ENCODE results near the gene TTC21B.
"Not testable (repeated sequence)": the region's sequence is repeated elsewhere in the genome, so short reads cannot be mapped to it uniquely, and the experiment has no call there.

Gene TTC21B

GRCh38 chr2:165953655-165954606, at the start of gene TTC21B:
TTC21B (minus strand) TSS chr2:165953776; CDS start chr2:165953705, 71 bp downstream.
- peak; percentile 85 for DNase-seq

DNA sequence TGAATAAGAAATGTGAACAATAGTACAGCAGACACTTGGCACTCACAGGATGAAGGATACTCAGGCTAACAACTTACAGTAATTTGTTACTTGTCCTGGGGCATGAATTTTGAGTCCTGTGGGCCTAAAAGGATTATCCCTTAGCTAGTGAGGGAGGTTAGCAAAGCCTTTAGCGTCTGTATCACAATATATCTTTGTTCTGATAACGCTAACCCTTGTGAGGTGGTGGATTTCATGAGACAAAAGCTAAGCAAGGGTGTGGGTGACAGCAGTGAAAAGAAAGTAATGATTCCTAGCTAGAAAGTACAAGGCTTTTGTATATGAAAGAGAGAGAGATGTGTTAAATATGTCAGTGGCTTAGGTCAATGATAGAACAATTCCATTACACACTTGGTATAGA, 46.8 kb upstream of the TTC21B start:
- no peak for DNase-seq

- DNase-seq: no peak
Observed at GRCh38 chr2:165990846-165991245, 37.3 kb upstream of the TTC21B start.

- DNase-seq: no peak
Observed at GRCh38 chr2:165989851-165990250, 36.3 kb upstream of the TTC21B start.

DNA sequence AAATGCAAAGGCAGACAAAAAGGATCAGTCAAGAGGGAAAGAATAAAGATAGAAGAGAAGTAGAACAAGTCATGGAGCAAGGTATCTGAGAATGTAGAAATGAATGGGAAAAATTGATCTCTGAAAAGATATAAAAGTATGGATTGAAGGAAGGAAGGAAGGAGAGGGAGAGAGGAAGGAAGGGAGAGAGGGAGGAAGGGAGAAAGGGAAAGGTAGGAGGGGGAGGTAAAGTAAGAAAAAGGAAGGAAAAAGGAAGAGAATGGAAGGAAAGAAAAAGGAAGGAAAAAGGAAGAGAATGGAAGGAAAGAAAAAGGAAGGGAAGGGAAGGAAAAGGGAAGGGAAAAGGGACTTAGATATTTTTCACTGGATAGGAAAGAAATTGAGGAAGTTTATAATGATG, 31.5 kb upstream of the TTC21B start:
- DNase-seq: no peak

DNA sequence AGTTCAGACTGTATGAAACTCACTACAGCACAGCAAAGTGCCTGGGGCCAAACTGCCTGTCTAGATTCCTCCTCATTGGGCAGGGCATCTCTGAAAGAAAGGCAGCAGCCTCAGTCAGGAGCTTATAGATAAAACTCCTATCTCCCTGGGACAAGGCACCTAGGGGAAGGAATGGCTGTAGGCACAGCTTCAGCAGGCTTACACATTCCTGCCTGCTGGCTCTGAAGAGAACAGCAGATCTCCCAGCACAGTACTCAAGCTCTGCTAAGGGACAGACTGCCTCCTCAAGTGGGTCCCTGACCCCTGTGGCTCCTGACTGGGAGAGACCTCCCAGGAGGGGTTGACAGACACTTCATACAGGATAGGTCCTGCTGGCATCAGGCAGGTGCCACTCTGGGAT, 18.6 kb upstream of the TTC21B start:
- not testable (repeated sequence) for DNase-seq

GRCh38 chr2:165970663-165971062, 17.1 kb upstream of the TTC21B start:
- no peak for DNase-seq

DNA sequence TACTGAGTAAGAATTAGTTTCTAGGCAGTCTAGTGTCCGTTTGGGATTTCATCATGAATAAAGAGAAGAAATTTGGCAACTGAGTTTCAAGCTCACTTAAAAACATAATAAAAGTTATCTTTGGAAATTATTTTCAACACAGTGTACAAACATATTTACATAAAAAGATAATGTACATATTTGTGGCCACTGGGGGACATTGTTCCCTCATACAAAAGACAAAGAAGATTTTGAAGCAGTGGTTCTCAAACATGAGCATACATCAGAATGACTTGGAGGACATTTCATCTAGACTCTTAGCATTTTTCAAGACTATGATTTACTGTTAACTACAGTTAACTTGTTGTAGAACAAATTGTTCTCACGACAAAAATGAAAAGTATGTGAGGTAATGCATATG, 15.7 kb upstream of the TTC21B start:
- no peak for DNase-seq

DNA sequence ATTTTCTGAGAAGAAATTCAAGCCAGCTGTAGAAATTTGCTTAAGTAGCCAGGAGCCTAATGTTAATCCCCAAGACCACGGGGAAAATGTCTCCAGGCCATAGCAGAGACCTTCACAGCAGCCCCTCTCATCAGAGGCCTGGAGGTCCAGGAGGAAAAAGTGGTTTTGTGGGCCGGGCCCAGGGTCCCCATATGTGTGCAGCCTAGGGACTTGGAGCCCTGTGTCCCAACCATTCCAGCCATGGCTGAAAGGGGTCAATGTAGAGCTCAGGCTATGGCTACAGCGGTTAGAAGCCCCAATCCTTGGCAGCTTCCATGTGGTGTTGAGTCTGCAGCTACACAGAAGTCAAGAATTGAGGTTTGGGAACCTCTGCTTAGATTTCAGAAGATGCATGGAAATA, 14.2 kb upstream of the TTC21B start:
- DNase-seq: no peak

GRCh38 chr2:165961818-165962217, 8.2 kb upstream of the TTC21B start:
- DNase-seq: no peak

DNA sequence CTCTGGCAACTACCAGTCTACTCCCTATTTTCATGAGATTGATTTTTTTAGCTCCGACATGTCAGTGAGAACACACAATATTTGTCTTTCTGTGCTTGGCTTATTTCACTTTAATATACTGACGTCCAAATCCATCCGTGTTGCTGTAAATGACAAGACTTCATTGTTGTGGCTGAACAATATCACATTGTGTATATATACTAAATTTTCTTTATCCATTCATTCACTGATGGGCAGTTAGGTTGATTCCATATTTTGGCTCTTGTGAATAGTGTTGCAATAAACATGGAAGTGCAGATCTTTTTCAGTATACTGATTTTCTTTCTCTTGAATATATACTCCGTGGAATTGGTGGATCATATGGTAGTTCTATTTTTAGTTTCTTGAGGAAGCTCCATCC, 5.8 kb upstream of the TTC21B start:
- DNase-seq: no peak

DNA sequence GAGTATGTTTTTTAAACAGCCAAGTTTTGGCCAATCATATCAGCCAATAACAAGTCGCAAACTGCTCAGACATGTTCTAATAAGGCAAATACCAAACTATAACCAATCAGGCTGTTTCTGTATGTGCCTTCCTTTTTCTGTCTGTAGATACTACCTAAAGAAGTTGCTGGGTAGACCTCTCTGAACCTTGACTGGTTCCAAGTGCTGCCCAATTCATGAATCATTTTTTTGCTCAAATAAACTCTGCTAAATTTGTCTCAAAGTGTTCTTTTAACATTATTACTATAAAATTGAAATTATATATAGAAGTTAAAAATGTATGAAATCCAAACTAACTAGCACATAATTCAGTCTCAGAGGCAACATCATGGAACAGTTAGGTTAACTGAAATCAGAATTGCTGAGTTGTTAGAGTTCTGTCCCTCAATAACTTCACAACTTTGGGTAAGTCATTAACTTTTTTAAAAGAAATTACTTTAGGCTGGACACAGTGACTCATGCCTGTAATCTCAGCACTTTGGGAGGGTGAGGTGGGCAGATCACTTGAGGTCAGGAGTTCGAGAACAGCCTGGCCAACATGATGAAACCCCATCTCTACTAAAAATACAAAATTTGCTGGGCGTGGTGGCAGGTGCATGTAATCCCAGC, 4.9 kb upstream of the TTC21B start:
- DNase-seq: no peak

GRCh38 chr2:165957030-165957675, 3.6 kb upstream of the TTC21B start:
- no peak for DNase-seq

DNA sequence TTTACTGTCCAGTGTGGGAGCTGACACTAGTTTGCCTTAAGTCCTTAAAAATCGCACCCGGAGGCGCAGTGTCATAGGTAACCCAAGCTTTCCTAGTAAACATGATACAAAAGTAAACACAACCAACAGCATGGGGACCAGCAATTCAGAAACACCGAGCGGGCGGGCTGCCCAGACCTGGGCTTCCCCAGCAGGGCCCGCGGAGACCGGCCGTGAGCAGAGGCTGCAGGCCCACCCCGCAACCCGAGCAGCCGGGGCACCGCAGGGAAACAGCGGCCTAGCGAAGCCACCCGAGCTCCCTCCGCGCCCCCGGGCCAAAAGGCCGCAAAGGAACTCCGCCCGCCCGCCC, 296 bp downstream of the TTC21B start:
- no peak for DNase-seq

GRCh38 chr2:165952741-165953211, 800 bp downstream of the TTC21B start:
- no peak for DNase-seq

GRCh38 chr2:165952085-165952484, 1.5 kb downstream of the TTC21B start:
- no peak for DNase-seq

DNA sequence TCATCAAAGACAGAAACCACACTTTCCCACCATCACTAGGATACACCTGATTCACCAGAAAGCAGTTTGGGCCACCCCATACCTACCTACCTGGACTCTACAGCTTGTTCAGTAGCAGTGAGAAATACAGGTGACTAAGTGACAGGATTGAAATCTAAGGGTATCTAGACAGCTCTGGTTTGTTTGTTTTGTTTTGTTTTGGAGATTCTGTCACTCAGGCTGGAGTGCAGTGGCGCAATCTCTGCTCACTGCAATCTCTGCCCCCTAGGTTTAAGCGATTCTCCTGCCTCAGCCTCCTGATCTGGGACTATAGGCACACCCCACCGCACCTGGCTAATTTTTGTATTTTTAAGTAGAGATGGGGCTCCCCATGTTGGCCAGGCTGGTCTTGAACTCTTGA, 3.1 kb downstream of the TTC21B start:
- no peak for DNase-seq

- DNase-seq: no peak
Observed at GRCh38 chr2:165941827-165942226, 11.7 kb downstream of the TTC21B start.

- DNase-seq: no peak
Observed at GRCh38 chr2:165938237-165938636, 15.3 kb downstream of the TTC21B start.

DNA sequence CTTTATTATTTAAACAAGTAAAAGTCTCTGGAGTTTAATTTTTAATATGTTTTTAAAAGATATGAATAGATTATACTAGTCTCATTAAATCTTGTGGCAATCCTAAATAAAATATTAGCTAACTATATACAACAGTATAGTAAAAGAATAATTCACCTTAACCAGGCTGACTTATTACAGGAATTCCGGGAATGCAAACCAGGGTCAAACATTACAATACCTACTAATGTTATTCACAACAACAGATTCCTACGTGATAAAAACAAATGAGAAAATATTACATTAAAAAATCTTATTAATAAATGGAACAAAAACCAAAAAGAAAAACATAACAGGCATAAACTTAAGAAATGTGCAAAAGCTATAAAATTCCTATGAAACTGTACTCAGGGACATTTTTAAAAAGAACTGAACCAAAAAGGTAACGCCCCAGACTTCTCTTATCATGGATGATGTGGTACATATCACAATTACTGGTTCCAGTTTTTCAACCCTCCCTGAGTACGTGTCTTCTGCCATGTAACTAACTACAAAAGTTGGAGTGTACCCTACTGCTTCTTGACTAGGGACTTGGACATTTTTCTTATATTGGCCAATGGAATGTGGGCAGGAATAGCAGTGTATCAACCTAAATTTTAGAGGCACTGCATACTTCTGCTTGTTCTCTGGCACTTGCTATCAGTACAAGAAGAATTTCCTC, 20.2 kb downstream of the TTC21B start:
- no peak for DNase-seq

- no peak for DNase-seq
Observed at GRCh38 chr2:165927774-165928173, 25.8 kb downstream of the TTC21B start.

DNA sequence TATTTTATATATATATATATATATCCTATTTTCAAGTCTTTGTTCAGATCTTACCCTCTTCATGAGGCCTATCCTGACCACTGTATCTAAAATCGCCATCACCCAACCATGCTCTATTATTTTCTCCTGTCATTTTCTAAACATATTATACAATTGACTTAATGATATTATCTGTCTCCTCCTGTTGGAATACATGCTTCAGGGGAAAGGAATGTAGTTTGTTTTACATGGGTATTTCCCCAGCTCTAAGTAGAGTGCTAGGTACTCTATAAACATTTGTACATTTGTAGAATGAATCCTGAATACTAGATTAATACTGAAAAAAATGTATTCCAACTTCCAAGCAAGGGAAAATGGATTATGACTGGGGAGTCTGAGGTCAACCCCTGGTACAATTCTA, 26.2 kb downstream of the TTC21B start:
- no peak for DNase-seq

- DNase-seq: no peak
Observed at GRCh38 chr2:165924946-165925345, 28.6 kb downstream of the TTC21B start.

All from GOT3 (cell line).